ENCODE measurements around the gene UBR1. TPM values are rescaled to one million over a fixed set of nuclear protein-coding genes. Genes with fewer than 3 reads are reported as not detected.

UBR1 gene
- total RNA-seq, 1 experiment from 2014 or later, result 22.3 TPM

- no peak for TF ChIP-seq CTCF (IDR thresholded peaks at IDR 0.05; ENCODE audit: insufficient read depth in 1 of 2, low read depth in 1 of 2, low read length in 1 of 2, severe bottlenecking in 1 of 2, unreplicated experiment in 1 of 2)
- no peaks in the 10 kb centered on the region for H3K27me3 ChIP-seq (replicated peaks; ENCODE audit: control insufficient read depth, insufficient read depth, low read length)
- Mint-ChIP-seq H3K4me3 (ENCODE audit: unreplicated experiment) (no peak overlapping the region), H3K27me3 (ENCODE audit: insufficient read depth, unreplicated experiment) (no peaks in the 10 kb centered on the region), H3K9me3 (ENCODE audit: unreplicated experiment) (no peaks in the 10 kb centered on the region), H3K27ac (ENCODE audit: unreplicated experiment) (no peak overlapping the region), H3K4me1 (ENCODE audit: low read depth, unreplicated experiment) (peaks cover 8% of the 10 kb centered on the region), H3K36me3 (ENCODE audit: insufficient read depth, unreplicated experiment) (peaks cover 9% of the 10 kb centered on the region)
- H3K4me1 ChIP-seq, result peaks cover 15% of the 10 kb centered on the region
- no peaks in the 10 kb centered on the region for H3K9me3 ChIP-seq
- H3K4me3 ChIP-seq (ENCODE audit: low read depth, low read length), result no peak overlapping the region
- H3K36me3 ChIP-seq (ENCODE audit: control insufficient read depth, insufficient read depth, low read length), result no peaks in the 10 kb centered on the region
- intact Hi-C loops (cut with micrococcal nuclease; ENCODE audit: unreplicated experiment), result no loop called here
- peak in 1 of 2 experiments; percentile 21 for DNase-seq
- BruUV-seq (replicated peaks), result no TSS peak
- ChIA-PET CTCF (no interaction called here), POLR2A (no interaction called here)
These were observed 44.5 kb upstream of the UBR1 start for GRCh38 chr15:43150191-43150929.

GRCh38 chr15:43146184-43146583, 40.3 kb upstream of the UBR1 start:
- no peaks in the 10 kb centered on the region for H3K27me3 ChIP-seq (replicated peaks; ENCODE audit: control insufficient read depth, insufficient read depth, low read length)
- peak overlapping the region; percentile 26 for H3K27ac Mint-ChIP-seq (ENCODE audit: unreplicated experiment)
- H3K9me3 ChIP-seq, result no peaks in the 10 kb centered on the region
- H3K4me1 ChIP-seq, result peaks cover 15% of the 10 kb centered on the region
- no peaks in the 10 kb centered on the region for H3K36me3 ChIP-seq (ENCODE audit: control insufficient read depth, insufficient read depth, low read length)
- no peaks in the 10 kb centered on the region for H3K27me3 Mint-ChIP-seq (ENCODE audit: insufficient read depth, unreplicated experiment)
- H3K36me3 Mint-ChIP-seq (ENCODE audit: insufficient read depth, unreplicated experiment), result peaks cover 18% of the 10 kb centered on the region
- no peak for DNase-seq
- H3K9me3 Mint-ChIP-seq (ENCODE audit: unreplicated experiment), result no peaks in the 10 kb centered on the region
- peaks cover 8% of the 10 kb centered on the region for H3K4me1 Mint-ChIP-seq (ENCODE audit: low read depth, unreplicated experiment)
- no peak overlapping the region for H3K4me3 Mint-ChIP-seq (ENCODE audit: unreplicated experiment)
- intact Hi-C loops (cut with micrococcal nuclease; ENCODE audit: unreplicated experiment), result no loop called here
- POLR2A ChIA-PET, result no interaction called here
- no peak overlapping the region for H3K4me3 ChIP-seq (ENCODE audit: low read depth, low read length)
- no peak for TF ChIP-seq CTCF (IDR thresholded peaks at IDR 0.05; ENCODE audit: insufficient read depth in 1 of 2, low read depth in 1 of 2, low read length in 1 of 2, severe bottlenecking in 1 of 2, unreplicated experiment in 1 of 2)
- no TSS peak for BruUV-seq (replicated peaks)
- CTCF ChIA-PET, result no interaction called here

GRCh38 chr15:43144512-43144911, 38.7 kb upstream of the UBR1 start:
- TF ChIP-seq CTCF (IDR thresholded peaks at IDR 0.05; ENCODE audit: insufficient read depth in 1 of 2, low read depth in 1 of 2, low read length in 1 of 2, severe bottlenecking in 1 of 2, unreplicated experiment in 1 of 2), result no peak
- DNase-seq, result no peak
- Histone ChIP-seq H3K4me1 (peaks cover 7% of the 10 kb centered on the region; the same call in 1 of the 2 replicates), H3K4me3 (ENCODE audit: low read depth, low read length) (no peak overlapping the region), H3K36me3 (ENCODE audit: control insufficient read depth, insufficient read depth, low read length) (no peaks in the 10 kb centered on the region), H3K27me3 (replicated peaks; ENCODE audit: control insufficient read depth, insufficient read depth, low read length) (no peaks in the 10 kb centered on the region), H3K9me3 (no peaks in the 10 kb centered on the region)
- no peak overlapping the region for H3K4me3 Mint-ChIP-seq (ENCODE audit: unreplicated experiment)
- H3K4me1 Mint-ChIP-seq (ENCODE audit: low read depth, unreplicated experiment), result peaks cover 8% of the 10 kb centered on the region
- H3K27me3 Mint-ChIP-seq (ENCODE audit: insufficient read depth, unreplicated experiment), result no peaks in the 10 kb centered on the region
- no TSS peak for BruUV-seq (replicated peaks)
- H3K27ac Mint-ChIP-seq (ENCODE audit: unreplicated experiment), result no peak overlapping the region
- ChIA-PET POLR2A (no interaction called here), CTCF (no interaction called here)
- no peaks in the 10 kb centered on the region for H3K9me3 Mint-ChIP-seq (ENCODE audit: unreplicated experiment)
- peaks cover 31% of the 10 kb centered on the region for H3K36me3 Mint-ChIP-seq (ENCODE audit: insufficient read depth, unreplicated experiment)
- intact Hi-C loops (cut with micrococcal nuclease; ENCODE audit: unreplicated experiment), result no loop called here
